ENCODE measurements around the gene RFTN2. TPM values are rescaled to one million over a fixed set of nuclear protein-coding genes. Genes with fewer than 3 reads are reported as not detected.
"Not testable (repeated sequence)": the region's sequence is repeated elsewhere in the genome, so short reads cannot be mapped to it uniquely, and the experiment has no call there.

Gene RFTN2, protein sequence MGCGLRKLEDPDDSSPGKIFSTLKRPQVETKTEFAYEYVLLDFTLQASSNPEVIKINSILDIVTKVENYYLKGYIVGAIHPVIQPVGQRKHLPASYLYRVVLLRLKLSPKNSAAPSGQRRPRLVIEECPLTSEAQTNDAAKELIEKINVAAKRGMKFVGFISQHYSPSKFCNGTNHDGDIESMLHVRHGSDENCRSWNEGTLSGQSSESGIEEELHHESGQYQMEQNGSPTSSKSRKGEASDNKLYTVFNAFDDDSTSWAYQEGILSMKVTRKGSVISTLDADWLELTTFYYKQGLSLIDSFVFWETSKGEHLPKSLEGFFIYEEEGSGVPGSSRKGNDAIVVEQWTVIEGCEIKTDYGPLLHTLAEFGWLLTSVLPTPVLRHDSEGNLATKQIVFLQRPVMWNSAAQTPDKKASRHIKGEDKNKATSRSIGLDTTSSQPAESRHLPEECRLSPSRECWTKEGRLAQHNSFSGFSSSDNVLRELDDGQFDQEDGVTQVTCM
- total RNA-seq = not detected in 2 replicates

DNA sequence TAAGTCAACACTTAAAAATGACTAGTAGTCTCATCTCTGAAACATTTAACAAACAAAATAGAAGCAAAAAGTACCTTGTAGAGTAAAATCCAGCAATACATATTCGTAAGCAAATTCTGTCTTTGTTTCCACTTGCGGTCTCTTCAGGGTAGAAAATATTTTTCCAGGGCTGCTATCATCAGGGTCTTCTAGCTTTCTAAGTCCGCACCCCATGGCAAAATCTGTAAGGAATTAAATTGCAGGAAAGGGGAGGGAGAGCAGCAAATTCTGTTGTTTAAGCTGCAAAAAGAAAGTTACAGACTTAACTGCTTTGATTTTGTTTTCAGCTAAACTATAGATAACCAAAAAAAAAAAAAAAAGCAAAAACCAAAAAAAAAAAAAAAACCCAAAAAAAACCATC, at the start of gene RFTN2:
Gene RFTN2, minus strand, starts transcription at position 342 of the 400 bp plus-strand sequence. Its CDS starts 129 bp downstream, at position 213.
- Mint-ChIP-seq H3K27ac (no peak within 1 kb of the TSS), H3K36me3 (ENCODE audit: low read depth) (no peaks in the 10 kb centered on the region), H3K27me3 (peaks cover 23% of the 10 kb centered on the region), H3K9me3 (no peaks in the 10 kb centered on the region), H3K4me1 (no peaks in the 10 kb centered on the region), H3K4me3 (no peak within 1 kb of the TSS)
- intact Hi-C loops (cut with micrococcal nuclease) = no loop called here
- no peak for DNase-seq

GRCh38 chr2:197717863-197718262, 42.5 kb upstream of the RFTN2 start:
- no peak overlapping the region for H3K27ac Mint-ChIP-seq
- H3K27me3 Mint-ChIP-seq = no peaks in the 10 kb centered on the region
- intact Hi-C loops (cut with micrococcal nuclease) = no loop called here
- H3K9me3 Mint-ChIP-seq = no peaks in the 10 kb centered on the region
- no peak for DNase-seq
- no peaks in the 10 kb centered on the region for H3K4me1 Mint-ChIP-seq
- H3K4me3 Mint-ChIP-seq = no peak overlapping the region
- H3K36me3 Mint-ChIP-seq (ENCODE audit: low read depth) = peaks cover 4% of the 10 kb centered on the region

GRCh38 chr2:197713271-197713670, 37.9 kb upstream of the RFTN2 start:
- Mint-ChIP-seq H3K4me1 (peaks cover 22% of the 10 kb centered on the region), H3K4me3 (no peak overlapping the region), H3K27ac (no peak overlapping the region), H3K36me3 (ENCODE audit: low read depth) (peaks cover 36% of the 10 kb centered on the region), H3K9me3 (no peaks in the 10 kb centered on the region), H3K27me3 (no peaks in the 10 kb centered on the region)
- no peak for DNase-seq
- intact Hi-C loops (cut with micrococcal nuclease) = no loop called here

DNA sequence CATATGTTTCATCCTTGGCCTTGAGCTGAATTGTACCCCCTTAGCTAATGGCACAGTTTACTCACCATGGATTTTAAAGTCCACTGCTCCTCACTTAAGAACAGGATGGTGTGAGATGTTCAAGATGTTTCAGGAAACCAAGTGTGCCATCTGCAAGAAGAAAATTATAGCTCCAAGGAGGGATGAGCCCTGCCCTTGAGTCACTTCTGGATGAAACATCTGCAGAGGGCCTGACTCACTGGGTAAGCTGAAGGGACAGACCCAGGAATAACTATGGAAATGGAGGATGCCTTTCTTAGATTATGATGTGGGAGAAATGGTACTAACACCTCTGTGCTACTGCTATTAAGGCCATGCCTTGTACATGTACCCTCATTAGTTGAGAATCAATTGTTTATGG, 36.2 kb upstream of the RFTN2 start:
- peaks cover 28% of the 10 kb centered on the region for H3K4me1 Mint-ChIP-seq
- no peak for DNase-seq
- H3K36me3 Mint-ChIP-seq (ENCODE audit: low read depth) = peaks cover 42% of the 10 kb centered on the region
- H3K9me3 Mint-ChIP-seq = no peaks in the 10 kb centered on the region
- H3K27ac Mint-ChIP-seq = no peak overlapping the region
- H3K27me3 Mint-ChIP-seq = no peaks in the 10 kb centered on the region
- H3K4me3 Mint-ChIP-seq = no peak overlapping the region
- intact Hi-C loops (cut with micrococcal nuclease) = no loop called here

- no peaks in the 10 kb centered on the region for H3K27me3 Mint-ChIP-seq
- H3K4me3 Mint-ChIP-seq = no peak overlapping the region
- peaks cover 31% of the 10 kb centered on the region for H3K4me1 Mint-ChIP-seq
- intact Hi-C loops (cut with micrococcal nuclease) = no loop called here
- H3K27ac Mint-ChIP-seq = no peak overlapping the region
- peak; percentile 62 for DNase-seq
- H3K9me3 Mint-ChIP-seq = no peaks in the 10 kb centered on the region
- peaks cover 41% of the 10 kb centered on the region for H3K36me3 Mint-ChIP-seq (ENCODE audit: low read depth)
Measured at GRCh38 chr2:197710424-197711042, 35.1 kb upstream of the RFTN2 start.

DNA sequence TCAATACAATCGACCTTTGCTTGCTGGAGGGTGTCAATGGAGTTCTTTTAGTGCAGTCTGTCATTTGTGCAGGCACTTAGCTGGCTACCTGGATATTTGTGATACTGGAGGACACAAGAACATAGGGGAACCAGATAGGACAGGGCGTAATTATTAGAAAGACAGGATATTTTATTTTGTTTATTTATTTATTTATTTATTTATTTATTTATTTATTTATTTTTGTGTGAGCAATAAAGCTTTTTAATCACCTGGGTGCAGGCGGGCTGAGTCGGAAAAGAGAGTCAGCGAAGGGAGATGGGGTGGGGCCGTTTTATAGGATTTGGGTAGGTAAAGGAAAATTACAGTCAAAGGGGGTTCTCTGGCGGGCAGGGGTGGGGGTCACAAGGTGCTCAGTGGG, 33.8 kb upstream of the RFTN2 start:
- peaks cover 35% of the 10 kb centered on the region for H3K4me1 Mint-ChIP-seq
- peak overlapping the region; percentile 38 for H3K4me3 Mint-ChIP-seq
- H3K27ac Mint-ChIP-seq, H3K9me3 Mint-ChIP-seq, H3K27me3 Mint-ChIP-seq, DNase-seq: not testable (repeated sequence)
- intact Hi-C loops (cut with micrococcal nuclease) = loop anchor here (5.0 to 10.0 kb wide), 4 partner anchors 296 to 586 kb away; no protein-coding TSS in a partner anchor
- H3K36me3 Mint-ChIP-seq (ENCODE audit: low read depth) = peaks cover 40% of the 10 kb centered on the region

- H3K4me1 Mint-ChIP-seq = peaks cover 35% of the 10 kb centered on the region
- no peak for DNase-seq
- H3K36me3 Mint-ChIP-seq (ENCODE audit: low read depth) = peaks cover 40% of the 10 kb centered on the region
- H3K27ac Mint-ChIP-seq = no peak overlapping the region
- H3K27me3 Mint-ChIP-seq = peaks cover 1% of the 10 kb centered on the region
- no peaks in the 10 kb centered on the region for H3K9me3 Mint-ChIP-seq
- H3K4me3 Mint-ChIP-seq = peak overlapping the region; percentile 38
- intact Hi-C loops (cut with micrococcal nuclease) = loop anchor here (5.0 to 10.0 kb wide), 4 partner anchors 296 to 586 kb away; no protein-coding TSS in a partner anchor
Measured at GRCh38 chr2:197708331-197708730, 32.9 kb upstream of the RFTN2 start.

DNA sequence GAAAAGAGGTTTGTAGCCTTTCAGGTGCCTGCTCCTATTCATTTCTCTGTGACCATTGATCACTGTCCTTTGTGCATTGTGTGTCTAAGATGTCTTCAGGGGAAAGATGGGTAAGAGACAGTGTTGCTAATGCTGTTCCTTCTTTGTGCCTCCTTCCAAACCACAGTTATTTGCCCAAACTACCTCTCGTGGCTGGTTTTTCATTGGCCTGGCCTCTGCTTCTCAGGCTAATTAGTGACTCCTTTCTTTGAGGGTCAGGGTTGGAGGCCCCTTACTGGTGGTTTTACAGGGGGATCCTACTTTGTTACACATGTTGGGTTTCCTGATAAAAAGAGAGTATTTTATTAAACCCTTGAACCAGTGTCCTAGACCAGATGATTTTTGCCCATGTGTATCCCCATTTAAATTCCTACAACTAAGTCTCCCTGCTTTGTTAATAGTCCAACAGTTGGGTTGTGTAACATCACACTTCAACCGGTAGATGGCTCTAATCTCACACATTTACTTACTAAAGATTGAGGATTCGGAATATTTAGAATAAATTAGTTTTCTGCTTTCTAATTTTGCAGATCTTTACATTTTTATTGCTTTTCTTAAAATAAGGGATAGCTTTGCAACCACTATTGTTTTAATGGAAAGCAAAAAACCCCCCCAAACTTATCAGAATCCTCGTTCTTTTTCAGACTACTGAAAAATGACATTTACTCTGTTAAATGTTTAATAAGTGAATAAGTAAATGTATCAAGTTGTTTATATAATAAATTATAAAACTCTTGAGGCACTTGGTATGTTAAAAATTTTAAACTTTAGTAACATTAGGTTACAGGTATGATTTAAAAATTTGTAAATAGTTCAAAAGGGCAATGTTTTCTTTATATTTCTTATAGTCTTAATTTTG, 32.2 kb upstream of the RFTN2 start:
- H3K27me3 Mint-ChIP-seq = peaks cover 4% of the 10 kb centered on the region
- peak; percentile 63 for DNase-seq
- H3K9me3 Mint-ChIP-seq = peaks cover 2% of the 10 kb centered on the region
- intact Hi-C loops (cut with micrococcal nuclease) = loop anchor here (1.0 to 10.0 kb wide), 5 partner anchors 70 to 587 kb away; no protein-coding TSS in a partner anchor
- H3K4me3 Mint-ChIP-seq = peak overlapping the region; percentile 85
- no peak overlapping the region for H3K27ac Mint-ChIP-seq
- peaks cover 35% of the 10 kb centered on the region for H3K4me1 Mint-ChIP-seq
- H3K36me3 Mint-ChIP-seq (ENCODE audit: low read depth) = peaks cover 40% of the 10 kb centered on the region

GRCh38 chr2:197706839-197707207, 31.4 kb upstream of the RFTN2 start:
- Mint-ChIP-seq H3K4me1 (peaks cover 35% of the 10 kb centered on the region), H3K36me3 (ENCODE audit: low read depth) (peaks cover 38% of the 10 kb centered on the region), H3K9me3 (peaks cover 3% of the 10 kb centered on the region), H3K4me3 (peak overlapping the region; percentile 85), H3K27ac (no peak overlapping the region), H3K27me3 (peaks cover 5% of the 10 kb centered on the region)
- intact Hi-C loops (cut with micrococcal nuclease) = loop anchor here (1.0 to 10.0 kb wide), 5 partner anchors 70 to 588 kb away; no protein-coding TSS in a partner anchor
- DNase-seq = peak; percentile 60

GRCh38 chr2:197705912-197706838, 30.8 kb upstream of the RFTN2 start:
- intact Hi-C loops (cut with micrococcal nuclease) = loop anchor here (1.0 to 10.0 kb wide), 8 partner anchors 190 to 589 kb away; partner anchors contain the start of genes COQ10B, HSPE1, MOB4 and SF3B1
- Mint-ChIP-seq H3K27ac (peak overlapping the region; percentile 88), H3K36me3 (ENCODE audit: low read depth) (peaks cover 32% of the 10 kb centered on the region), H3K9me3 (peaks cover 3% of the 10 kb centered on the region), H3K27me3 (peaks cover 5% of the 10 kb centered on the region), H3K4me3 (peak overlapping the region; percentile 85), H3K4me1 (peaks cover 34% of the 10 kb centered on the region)
- peak; percentile 69 for DNase-seq

DNA sequence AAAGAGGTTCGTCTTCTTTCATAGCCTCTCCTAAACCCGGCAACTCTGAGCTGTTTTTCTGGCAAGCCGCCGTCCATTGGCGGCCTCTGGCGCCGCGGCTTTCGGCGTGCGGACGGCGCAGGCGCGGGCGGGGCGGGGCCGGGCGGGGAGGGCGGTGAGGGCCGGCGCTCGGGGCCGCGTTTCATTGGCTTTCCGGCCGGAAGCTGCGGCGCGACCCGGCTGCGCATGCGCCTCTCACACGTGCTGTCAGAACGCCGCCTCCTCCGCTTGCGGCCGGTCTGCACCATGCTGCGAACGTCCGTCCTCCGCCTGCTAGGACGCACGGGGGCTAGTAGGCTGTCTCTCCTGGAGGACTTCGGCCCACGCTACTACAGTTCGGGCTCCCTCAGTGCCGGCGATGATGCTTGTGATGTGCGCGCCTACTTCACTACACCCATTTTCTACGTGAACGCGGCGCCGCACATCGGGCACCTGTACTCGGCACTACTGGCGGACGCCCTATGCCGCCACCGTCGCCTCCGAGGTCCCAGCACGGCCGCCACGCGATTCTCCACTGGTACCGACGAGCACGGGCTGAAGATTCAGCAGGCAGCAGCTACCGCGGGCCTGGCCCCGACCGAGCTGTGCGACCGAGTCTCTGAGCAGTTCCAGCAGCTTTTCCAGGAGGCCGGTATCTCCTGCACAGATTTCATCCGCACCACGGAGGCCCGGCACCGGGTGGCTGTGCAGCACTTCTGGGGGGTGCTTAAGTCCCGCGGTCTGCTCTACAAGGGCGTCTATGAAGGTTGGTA, 29.9 kb upstream of the RFTN2 start, which contains the start of gene MARS2:
Gene MARS2, plus strand, starts transcription at position 249 of the 791 bp plus-strand sequence. Its CDS starts 37 bp downstream, at position 286.
- intact Hi-C loops (cut with micrococcal nuclease) = loop anchor here (1.0 to 10.0 kb wide), 8 partner anchors 189 to 589 kb away; partner anchors contain the start of genes COQ10B, HSPE1, MOB4 and SF3B1
- H3K4me3 Mint-ChIP-seq = peak within 1 kb of the TSS; percentile 85
- H3K27me3 Mint-ChIP-seq = peaks cover 5% of the 10 kb centered on the region
- DNase-seq = peak; percentile 98
- peaks cover 28% of the 10 kb centered on the region for H3K36me3 Mint-ChIP-seq (ENCODE audit: low read depth)
- H3K4me1 Mint-ChIP-seq = peaks cover 38% of the 10 kb centered on the region
- H3K9me3 Mint-ChIP-seq = peaks cover 3% of the 10 kb centered on the region
- peak within 1 kb of the TSS; percentile 96 for H3K27ac Mint-ChIP-seq
